Measurements from ENCODE around the gene RLF.

Gene RLF

GRCh38 chr1:40143891-40144575 is 17.2 kb upstream of the RLF start:
- TF ChIP-seq CTCF (IDR thresholded peaks at IDR 0.05; ENCODE audit: low read depth, low read length): peak; percentile 71
- no peaks in the 10 kb centered on the region for H3K4me1 ChIP-seq
- no peak overlapping the region for H3K4me3 ChIP-seq (ENCODE audit: low read depth, low read length)
- no peaks in the 10 kb centered on the region for H3K9me3 ChIP-seq
- H3K27me3 ChIP-seq: peaks cover 8% of the 10 kb centered on the region; the same call in 1 of the 2 replicates
- DNase-seq: peak; percentile 56
- H3K36me3 ChIP-seq: no peaks in the 10 kb centered on the region

- Histone ChIP-seq H3K9me3 (no peaks in the 10 kb centered on the region), H3K27me3 (no peaks in the 10 kb centered on the region), H3K4me1 (no peaks in the 10 kb centered on the region), H3K4me3 (ENCODE audit: low read depth, low read length) (no peak overlapping the region), H3K36me3 (no peaks in the 10 kb centered on the region)
- no peak for DNase-seq
- TF ChIP-seq CTCF (IDR thresholded peaks at IDR 0.05; ENCODE audit: low read depth, low read length): no peak
Observed at GRCh38 chr1:40151457-40152079, 9.6 kb upstream of the RLF start.

- no peak overlapping the region for H3K4me3 ChIP-seq (ENCODE audit: low read depth, low read length)
- no peaks in the 10 kb centered on the region for H3K9me3 ChIP-seq
- H3K4me1 ChIP-seq: no peaks in the 10 kb centered on the region
- DNase-seq: peak; percentile 6
- TF ChIP-seq CTCF (IDR thresholded peaks at IDR 0.05; ENCODE audit: low read depth, low read length): peak; percentile 61
- no peaks in the 10 kb centered on the region for H3K36me3 ChIP-seq
- H3K27me3 ChIP-seq: no peaks in the 10 kb centered on the region
Observed at GRCh38 chr1:40153073-40153770, 8.0 kb upstream of the RLF start.

GRCh38 chr1:40155135-40155534 is 6.1 kb upstream of the RLF start:
- no peaks in the 10 kb centered on the region for H3K4me1 ChIP-seq
- no peaks in the 10 kb centered on the region for H3K9me3 ChIP-seq
- no peak for TF ChIP-seq CTCF (IDR thresholded peaks at IDR 0.05; ENCODE audit: low read depth, low read length)
- H3K4me3 ChIP-seq (ENCODE audit: low read depth, low read length): no peak overlapping the region
- no peaks in the 10 kb centered on the region for H3K27me3 ChIP-seq
- no peaks in the 10 kb centered on the region for H3K36me3 ChIP-seq
- DNase-seq: no peak

GRCh38 chr1:40155910-40156309 is 5.3 kb upstream of the RLF start:
- TF ChIP-seq CTCF (IDR thresholded peaks at IDR 0.05; ENCODE audit: low read depth, low read length): no peak
- H3K4me1 ChIP-seq: no peaks in the 10 kb centered on the region
- no peak for DNase-seq
- no peaks in the 10 kb centered on the region for H3K27me3 ChIP-seq
- H3K36me3 ChIP-seq: no peaks in the 10 kb centered on the region
- H3K9me3 ChIP-seq: no peaks in the 10 kb centered on the region
- no peak overlapping the region for H3K4me3 ChIP-seq (ENCODE audit: low read depth, low read length)

- DNase-seq: no peak
- Histone ChIP-seq H3K27me3 (no peaks in the 10 kb centered on the region), H3K9me3 (no peaks in the 10 kb centered on the region), H3K4me3 (ENCODE audit: low read depth, low read length) (peak overlapping the region; percentile 83), H3K4me1 (no peaks in the 10 kb centered on the region), H3K36me3 (no peaks in the 10 kb centered on the region)
- TF ChIP-seq CTCF (IDR thresholded peaks at IDR 0.05; ENCODE audit: low read depth, low read length): no peak
Observed at GRCh38 chr1:40160806-40161124, 422 bp upstream of the RLF start.

All from BE2C (cell line).